NCI-H774 (cell line): ENCODE data around the gene OLFML1.

ENCODE experiments used
- DNase-seq: peaks from one replicate; lab custom pipeline; 2025; lab: John Stamatoyannopoulos, UW

The OLFML1 gene

DNA sequence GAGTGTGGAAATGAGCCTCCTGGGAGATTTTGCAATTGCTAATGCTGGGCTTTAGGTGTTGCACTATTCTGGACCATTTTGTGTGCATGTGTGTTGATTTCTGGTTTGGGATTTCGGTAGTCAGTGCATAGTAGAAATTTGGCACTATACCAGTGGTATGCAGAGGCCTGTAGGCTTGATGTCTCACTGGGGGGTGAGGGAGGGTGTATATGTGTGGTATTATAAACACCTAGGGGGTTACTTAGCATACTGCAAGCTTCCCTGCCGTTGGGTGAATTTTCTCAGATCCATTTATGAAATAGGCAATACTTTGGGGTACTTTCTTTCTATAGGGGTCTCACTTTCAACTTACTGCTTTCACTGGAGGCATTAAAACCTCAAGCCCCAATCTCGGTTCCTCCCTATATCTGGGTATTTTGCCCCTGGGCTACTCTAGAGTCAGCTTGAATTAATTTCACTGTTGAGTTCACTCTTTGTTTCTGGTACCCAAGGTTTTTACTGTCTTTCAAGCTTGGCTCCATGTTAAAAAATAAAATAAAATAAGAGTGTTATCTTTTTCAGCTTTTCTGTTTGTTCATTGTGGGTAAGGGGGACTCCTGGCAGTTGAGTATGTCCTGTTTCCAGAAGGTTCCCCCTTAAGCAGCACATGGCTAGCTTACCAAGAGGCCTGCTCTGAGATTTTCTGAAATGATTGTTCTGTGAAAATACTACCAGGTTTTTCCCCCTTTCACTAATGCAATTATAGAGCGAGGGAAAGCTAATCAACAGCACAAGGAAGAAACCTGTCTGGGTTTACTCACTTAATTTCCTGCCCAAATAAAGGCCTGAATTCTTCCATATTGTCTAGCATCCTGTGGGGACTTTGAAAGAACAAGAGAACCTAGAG lies 74.3 kb downstream of the OLFML1 start:
- no peak for DNase-seq
